NCI-H510A treated with DMSO at 0.1 percent for 48 hours (cell line): ENCODE measurements around the gene SYNM.
"Not testable (repeated sequence)": the region's sequence is repeated elsewhere in the genome, so short reads cannot be mapped to it uniquely, and the experiment has no call there.

ENCODE experiments used
- DNase-seq: peaks from one replicate; lab custom pipeline; 2025; lab: John Stamatoyannopoulos, UW

Gene SYNM

DNA sequence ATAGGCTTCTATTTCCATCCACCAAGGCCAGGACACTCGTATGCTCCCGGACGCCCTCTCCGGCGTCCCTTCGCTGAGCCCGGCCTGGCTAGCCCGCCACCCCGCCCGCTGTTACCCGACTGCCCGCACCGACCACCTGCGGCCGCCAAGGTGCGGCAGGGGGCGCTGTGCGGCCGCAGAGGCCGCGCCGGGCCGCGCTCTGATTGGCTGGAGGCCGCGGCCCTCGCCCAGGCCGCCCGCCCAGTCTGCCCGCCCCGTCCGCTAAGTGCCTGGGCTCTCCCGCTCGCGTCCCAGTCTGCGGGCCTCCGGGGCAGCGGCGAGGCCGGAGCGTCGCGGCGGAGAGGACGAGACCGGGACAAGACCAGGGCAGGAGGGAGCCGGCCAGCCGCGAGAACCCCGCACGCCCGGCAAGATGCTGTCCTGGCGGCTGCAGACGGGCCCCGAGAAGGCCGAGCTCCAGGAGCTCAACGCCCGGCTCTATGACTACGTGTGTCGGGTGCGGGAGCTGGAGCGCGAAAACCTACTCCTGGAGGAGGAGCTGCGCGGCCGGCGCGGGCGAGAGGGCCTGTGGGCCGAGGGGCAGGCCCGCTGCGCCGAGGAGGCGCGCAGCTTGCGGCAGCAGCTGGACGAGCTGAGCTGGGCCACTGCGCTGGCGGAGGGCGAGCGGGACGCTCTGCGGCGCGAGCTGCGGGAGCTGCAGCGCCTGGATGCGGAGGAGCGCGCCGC, at the start of gene SYNM:
Gene SYNM, plus strand, starts transcription at position 293 of the 726 bp plus-strand sequence. Its CDS starts 120 bp downstream, at position 413.
- DNase-seq, result peak; percentile 43

- no peak for DNase-seq
Observed at GRCh38 chr15:99055555-99056134, 49.2 kb upstream of the SYNM start.

DNA sequence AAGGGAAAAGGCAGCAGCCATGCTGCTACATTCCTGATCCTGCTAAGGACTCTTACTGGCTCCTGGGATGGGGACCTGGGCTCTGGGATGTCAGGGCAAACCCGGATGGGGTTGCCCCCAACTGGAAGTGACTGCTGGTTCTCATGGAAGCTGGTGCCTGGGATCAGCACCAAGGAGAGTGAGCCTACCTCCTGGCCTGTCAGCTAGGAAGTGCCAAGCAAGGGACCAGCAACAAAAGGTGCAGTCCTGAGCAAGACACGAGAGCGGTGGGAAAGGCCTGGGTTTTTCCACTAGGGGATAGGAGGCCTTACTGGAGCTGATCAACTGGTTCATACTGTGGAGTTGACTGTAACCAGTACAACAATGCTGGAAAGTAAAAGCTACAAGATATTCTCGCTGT, 47.9 kb upstream of the SYNM start:
- DNase-seq, result no peak

DNA sequence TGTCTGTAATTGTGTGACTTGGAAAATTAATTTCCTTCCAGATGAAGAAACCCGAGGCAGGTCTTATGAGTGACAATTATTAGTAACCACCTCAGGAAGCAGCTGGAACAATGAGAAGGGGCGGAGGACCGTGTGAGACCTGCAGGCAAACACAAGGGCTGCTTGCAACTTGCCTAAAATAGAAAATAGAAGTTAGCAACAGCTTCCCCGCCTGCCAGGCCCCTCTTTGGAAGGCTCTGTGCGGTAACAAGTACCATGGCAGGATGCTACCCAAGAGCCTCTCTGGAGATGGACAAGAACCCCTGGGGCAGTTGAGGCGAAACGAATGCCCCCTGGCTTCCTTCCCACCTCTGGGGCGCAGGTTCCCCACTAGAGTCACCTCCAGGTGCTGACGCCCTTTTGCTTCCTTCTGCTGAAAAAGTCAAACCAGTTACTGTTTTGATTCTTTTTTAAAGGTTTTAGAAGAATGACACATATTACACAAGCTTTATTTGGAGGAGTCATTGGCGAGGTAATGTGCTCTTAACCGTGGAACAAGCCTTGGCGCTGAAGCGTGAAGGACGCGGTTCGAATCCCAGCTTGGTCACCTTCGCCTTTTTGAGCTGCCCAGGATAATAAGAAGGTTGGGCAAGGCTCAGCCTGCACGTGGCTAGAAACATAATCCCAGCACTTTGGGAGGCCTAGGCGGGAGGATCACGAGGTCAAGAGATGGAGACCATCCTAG, 47.0 kb upstream of the SYNM start:
- no peak for DNase-seq

- no peak for DNase-seq
Observed at GRCh38 chr15:99058421-99058870, 46.4 kb upstream of the SYNM start.

DNA sequence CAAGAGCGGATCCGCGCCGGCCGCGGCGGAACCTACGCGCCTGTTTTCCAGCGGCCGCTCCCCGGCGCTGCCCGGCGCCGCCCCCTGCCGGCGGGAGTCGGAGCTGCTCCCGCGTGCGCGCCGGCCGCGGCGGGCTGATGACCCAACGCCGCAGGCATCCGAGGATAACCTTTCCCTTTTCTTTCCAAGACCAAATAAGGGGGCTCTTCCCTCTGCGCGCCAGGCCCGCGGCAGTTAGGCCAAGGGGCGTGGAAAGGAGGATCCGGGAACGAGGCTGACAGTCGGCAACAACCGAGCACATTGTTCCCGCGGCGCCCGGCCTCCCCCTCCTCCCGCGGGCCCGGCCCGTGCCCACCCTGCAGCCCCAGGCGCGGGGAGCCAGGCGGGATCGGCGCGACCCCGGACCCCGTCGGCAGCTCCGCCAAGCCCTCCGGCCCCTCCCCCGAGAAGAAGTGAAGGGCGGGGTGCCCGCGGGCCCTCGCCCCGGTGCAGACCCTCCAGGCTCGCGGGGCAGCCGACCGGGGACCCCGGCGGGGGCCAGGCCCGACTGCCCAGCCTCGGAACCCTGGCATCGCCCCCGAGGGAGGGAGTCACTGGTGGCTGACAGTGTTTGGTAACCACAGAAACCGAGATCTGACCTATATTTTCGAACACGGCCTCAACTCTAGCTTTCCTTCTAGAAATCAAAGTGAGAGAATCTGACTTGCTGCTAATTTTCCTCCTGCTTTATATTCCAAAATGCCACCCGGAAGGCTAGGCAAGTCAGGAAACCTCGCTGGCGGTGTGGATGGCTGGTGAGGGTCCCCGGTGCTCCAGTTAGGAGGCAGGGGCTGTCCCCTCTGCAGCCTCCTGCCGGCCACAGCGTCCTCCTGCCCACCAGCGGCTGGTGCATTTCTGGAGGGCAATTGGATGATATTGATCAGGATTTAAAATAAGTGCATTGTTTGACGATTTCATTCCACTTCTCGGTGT, 45.6 kb upstream of the SYNM start:
- peak; percentile 7 for DNase-seq

GRCh38 chr15:99060186-99060585, 44.7 kb upstream of the SYNM start:
- DNase-seq, result not testable (repeated sequence)

DNA sequence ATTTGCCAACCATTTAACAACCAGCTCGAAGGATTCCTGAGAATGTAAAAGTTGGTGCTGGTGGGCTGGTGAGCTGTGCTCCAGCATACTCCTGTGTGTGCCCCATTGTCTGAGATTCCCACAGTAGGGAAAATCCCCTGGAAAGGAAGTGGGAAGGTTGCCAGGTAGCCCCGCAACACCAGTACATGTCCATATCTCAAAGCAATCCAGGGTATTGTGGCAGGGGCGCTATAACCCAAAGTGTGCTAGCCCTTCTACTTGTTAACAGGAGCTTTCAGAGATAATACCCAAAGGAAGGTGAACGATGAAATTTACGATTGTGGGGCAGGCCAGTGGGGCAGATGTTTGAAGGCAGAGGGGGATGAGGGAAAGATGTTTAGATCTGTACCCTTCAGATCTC, 42.7 kb upstream of the SYNM start:
- DNase-seq, result no peak

GRCh38 chr15:99068186-99068585, 36.7 kb upstream of the SYNM start:
- no peak for DNase-seq

- DNase-seq, result no peak
Observed at GRCh38 chr15:99070208-99070607, 34.7 kb upstream of the SYNM start.

- DNase-seq, result no peak
Observed at GRCh38 chr15:99071091-99071680, 33.7 kb upstream of the SYNM start.

GRCh38 chr15:99073008-99073717, 31.7 kb upstream of the SYNM start:
- DNase-seq, result no peak

GRCh38 chr15:99074446-99074845, 30.4 kb upstream of the SYNM start:
- DNase-seq, result no peak

DNA sequence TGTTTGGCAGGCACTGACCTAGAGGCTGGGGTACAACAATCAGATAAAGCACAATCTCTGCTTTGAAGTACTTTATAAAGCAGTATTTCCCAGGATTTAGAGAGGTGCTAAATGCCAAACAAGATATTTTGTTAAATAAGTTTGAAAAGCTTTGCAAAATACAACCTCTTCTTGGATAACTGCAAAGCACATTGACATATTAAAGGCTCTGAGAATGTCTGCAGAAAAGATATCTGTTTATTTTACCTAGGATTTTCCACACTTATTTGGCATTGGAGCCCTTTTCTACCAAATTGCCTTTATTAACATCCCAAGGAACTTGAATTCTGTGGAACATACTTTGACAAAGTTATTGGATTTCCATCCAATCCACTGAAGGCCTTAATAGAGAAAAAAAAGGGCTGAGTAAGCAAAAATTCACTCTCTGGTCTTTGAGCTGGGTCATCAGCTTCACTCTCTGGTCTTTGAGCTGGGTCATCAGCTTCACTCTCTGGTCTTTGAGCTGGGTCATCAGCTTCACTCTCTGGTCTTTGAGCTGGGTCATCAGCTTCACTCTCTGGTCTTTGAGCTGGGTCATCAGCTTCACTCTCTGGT, 29.7 kb upstream of the SYNM start:
- not testable (repeated sequence) for DNase-seq

- DNase-seq, result no peak
Observed at GRCh38 chr15:99076109-99076508, 28.8 kb upstream of the SYNM start.

DNA sequence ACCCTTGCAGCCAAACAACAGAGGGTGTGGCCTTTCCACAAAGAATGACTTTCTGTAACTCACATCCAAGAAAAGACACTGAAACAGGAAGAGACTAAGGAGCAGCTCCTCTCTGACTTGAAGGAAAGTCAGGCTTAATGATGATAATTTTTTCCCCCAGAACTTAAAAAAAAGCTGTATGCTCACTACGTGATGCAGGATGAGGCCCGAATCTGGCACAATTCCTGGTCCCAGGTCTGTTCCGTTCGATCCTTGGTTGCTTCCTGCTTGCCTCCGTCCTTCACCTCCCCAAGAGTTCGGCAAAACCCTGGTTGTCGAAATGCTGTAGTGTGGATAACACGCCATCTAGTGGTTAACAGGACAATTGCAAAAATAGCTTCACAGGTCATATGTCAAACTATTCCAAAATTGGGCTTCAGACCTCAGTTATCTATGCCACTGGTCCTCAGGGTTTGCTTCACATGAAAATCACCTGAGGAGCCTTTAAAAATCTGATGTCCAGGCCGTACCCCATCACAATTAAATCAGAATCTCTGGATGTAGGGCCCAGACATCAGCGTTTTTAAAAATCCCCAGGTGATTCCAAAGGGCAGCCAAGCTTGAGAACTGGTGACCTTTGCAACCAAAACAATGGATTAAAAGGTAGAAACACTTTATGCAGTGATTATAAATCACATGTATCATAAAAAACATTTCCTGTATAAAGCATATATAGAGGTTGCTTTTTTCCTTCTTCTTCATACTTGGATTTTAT, 28.1 kb upstream of the SYNM start:
- DNase-seq, result peak; percentile 30

DNA sequence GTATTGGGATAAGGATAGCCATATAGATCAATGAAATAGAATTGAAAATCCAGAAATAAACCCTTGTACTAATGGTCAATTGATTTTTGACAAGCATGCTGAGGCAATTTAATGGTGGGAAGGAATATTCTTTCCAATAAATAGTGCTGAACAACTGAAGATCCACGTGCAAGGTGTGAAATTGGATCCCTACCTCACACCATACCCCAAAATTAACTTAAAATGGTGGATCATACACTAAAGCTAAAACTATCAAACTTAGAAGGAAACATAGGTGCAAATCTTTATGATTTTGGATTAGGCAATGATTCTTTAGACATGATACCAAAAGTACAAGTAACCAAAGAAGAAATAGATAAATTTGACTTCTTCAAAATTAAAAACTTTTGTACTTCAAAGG, 22.1 kb upstream of the SYNM start:
- no peak for DNase-seq

DNA sequence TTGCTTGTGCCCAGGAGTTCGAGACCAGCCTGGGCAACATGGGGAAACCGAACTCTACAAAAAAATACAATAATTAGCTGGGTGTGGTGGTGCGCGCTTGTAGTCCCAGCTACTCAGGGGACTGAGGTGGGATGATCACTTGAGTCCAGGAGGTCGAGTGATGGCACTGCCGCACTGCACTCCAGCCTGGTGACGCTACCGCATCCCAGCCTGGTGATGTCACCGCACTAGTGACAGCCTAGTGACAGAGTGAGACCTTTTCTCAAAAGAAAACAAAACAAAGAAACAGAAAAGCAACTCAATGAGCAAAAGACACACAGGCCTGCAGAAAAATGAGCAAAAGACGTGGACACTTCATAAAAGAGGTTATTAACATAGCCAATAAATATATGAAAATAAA, 19.9 kb upstream of the SYNM start:
- no peak for DNase-seq

- no peak for DNase-seq
Observed at GRCh38 chr15:99085413-99086326, 19.2 kb upstream of the SYNM start.
